GM23248 (cell line): ENCODE results near the gene APOOL. TPM values are rescaled to one million over a fixed set of nuclear protein-coding genes. Genes with fewer than 3 reads are reported as not detected.
A peak's percentile ranks its signal among the peaks of the same experiment; 100 is the strongest.
"Not testable (repeated sequence)": the region's sequence is repeated elsewhere in the genome, so short reads cannot be mapped to it uniquely, and the experiment has no call there.

Source experiments
- DNase-seq: peaks from one replicate; pipeline ENCODE4 v3.0.0-alpha.2; 2015
- H2AFZ ChIP-seq: fragments of 200-600 bp; sonication (generic); 2 replicates; pipeline ENCODE4 v1.6.1; 2016; ENCODE audit warnings: antibody characterized with exemption
- H3F3A ChIP-seq: fragments of 200-600 bp; sonication (generic); 2 replicates; pipeline ENCODE4 v1.6.1; 2016; ENCODE audit warnings: mild to moderate bottlenecking, antibody characterized with exemption, mixed run types; ENCODE audit not compliant: insufficient read depth
- H3K27ac ChIP-seq: fragments of 200-600 bp; sonication (generic); 2 replicates; pipeline ENCODE4 v1.5.1; 2016; ENCODE audit warnings: mild to moderate bottlenecking
- H3K27me3 ChIP-seq: fragments of 200-600 bp; sonication (generic); replicated peaks from 2 replicates; pipeline ENCODE4 v1.6.1; 2016; ENCODE audit warnings: mild to moderate bottlenecking; ENCODE audit not compliant: insufficient read depth
- H3K36me3 ChIP-seq: fragments of 200-600 bp; sonication (generic); 2 replicates; pipeline ENCODE4 v1.6.1; 2016; ENCODE audit warnings: low read depth, mild to moderate bottlenecking
- H3K4me1 ChIP-seq: fragments of 200-600 bp; sonication (generic); 2 replicates; pipeline ENCODE4 v1.6.1; 2016; ENCODE audit warnings: mild to moderate bottlenecking; ENCODE audit not compliant: insufficient read depth
- H3K4me2 ChIP-seq: fragments of 200-600 bp; sonication (generic); one replicate; pipeline ENCODE4 v1.6.1; 2016; ENCODE audit warnings: mild to moderate bottlenecking; ENCODE audit not compliant: unreplicated experiment
- H3K4me3 ChIP-seq: fragments of 200-600 bp; sonication (generic); 2 replicates; pipeline ENCODE4 v1.5.1; 2016; ENCODE audit warnings: mild to moderate bottlenecking
- H3K79me2 ChIP-seq: fragments of 200-600 bp; sonication (generic); 2 replicates; pipeline ENCODE4 v1.6.1; 2016; ENCODE audit warnings: mild to moderate bottlenecking; ENCODE audit not compliant: insufficient read depth
- H3K9ac ChIP-seq: fragments of 200-600 bp; sonication (generic); 2 replicates; pipeline ENCODE4 v1.6.1; 2016; ENCODE audit warnings: mild to moderate bottlenecking
- H3K9me2 ChIP-seq: fragments of 200-600 bp; sonication (generic); 2 replicates; pipeline ENCODE4 v1.6.1; 2016; ENCODE audit warnings: mixed run types, mild to moderate bottlenecking, moderate library complexity; ENCODE audit not compliant: insufficient read depth
- H3K9me3 ChIP-seq: fragments of 200-600 bp; sonication (generic); one replicate; pipeline ENCODE4 v1.6.1; 2017; ENCODE audit warnings: low read depth
- H4K20me1 ChIP-seq: fragments of 200-600 bp; sonication (generic); 2 replicates; pipeline ENCODE4 v1.6.0; 2016; ENCODE audit not compliant: insufficient read depth
- EZH2 ChIP-seq: fragments of 200-600 bp; sonication (generic); IDR thresholded peaks from 2 replicates; pipeline ENCODE4 v1.6.1; 2018; ENCODE audit warnings: antibody characterized with exemption, mild to moderate bottlenecking; ENCODE audit not compliant: insufficient read depth, poor library complexity, severe bottlenecking
- EZH2phosphoT487 ChIP-seq: fragments of 200-600 bp; sonication (generic); IDR thresholded peaks from 2 replicates; pipeline ENCODE4 v1.6.1; 2018; ENCODE audit warnings: antibody characterized with exemption, moderate library complexity, mild to moderate bottlenecking, low read depth; ENCODE audit not compliant: insufficient read depth
- WGBS, 2 experiments: methylation state at CpG; one replicate each; pipeline ENCODE4 v1.1.6; 2015 to 2017; ENCODE audit warnings: low lambda C conversion rate in 2 of 2, low coverage in 1 of 2; ENCODE audit errors: missing lambda C conversion rate in 2 of 2; 5-methylcytosine and 5-hydroxymethylcytosine counted together
- in situ Hi-C: fragments of 300-500 bp; cut with MboI; formaldehyde crosslinking; loops from 2 replicates; pipeline ENCODE4 v1.15.0; 2020
- polyA plus RNA-seq: library from polyadenylated mRNA; unstranded; fragments of >200 nt; fragmentation: Nextera tagmentation; extraction: Ambion mirVana; gene quantifications from 2 replicates; pipeline ENCODE4 v1.2.1, GENCODE V29; 2016
- total RNA-seq: library from RNA; depleted of rRNA; stranded (reverse); fragments of >200 nt; shearing (Covaris generic); gene quantifications from 2 replicates; pipeline ENCODE4 v1.2.3, GENCODE V29; 2014

Gene APOOL
- total and polyA plus RNA-seq, 2 experiments from 2014 or later: 5.8 to 11.3 TPM

DNA sequence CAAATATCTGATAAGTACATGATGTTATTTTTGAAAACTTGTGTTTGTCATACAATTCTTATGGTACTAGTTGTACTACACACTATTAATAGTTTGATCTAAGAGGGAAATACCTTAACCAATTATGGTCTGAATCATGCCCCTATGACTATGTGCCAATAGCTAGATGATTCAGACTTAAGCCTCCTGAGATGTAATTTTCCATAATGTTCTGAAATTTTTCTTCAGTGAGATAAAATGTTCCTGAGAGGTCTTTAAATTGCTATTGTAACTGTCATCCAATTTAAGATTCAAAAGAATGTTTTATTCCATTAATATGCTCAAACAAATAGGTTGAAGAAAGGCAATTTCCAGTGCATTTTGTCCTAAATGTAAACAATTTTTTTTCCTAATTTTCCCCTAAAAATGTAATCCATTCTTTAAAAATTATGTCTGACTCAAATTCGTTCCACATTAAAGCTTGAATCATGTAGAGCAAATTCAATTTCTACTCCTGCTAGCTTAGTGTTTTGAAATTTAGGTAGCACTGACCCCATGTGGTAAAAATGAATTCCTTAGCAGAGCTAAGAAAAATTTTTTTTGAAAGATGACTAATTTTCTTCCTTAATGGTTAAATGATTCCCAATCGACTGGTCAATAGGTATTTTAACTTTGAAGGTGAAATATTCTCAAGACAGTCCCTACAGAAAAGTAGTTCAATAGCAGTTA, 49.1 kb downstream of the APOOL start:
- peak overlapping the region; percentile 81 for H3K27ac ChIP-seq
- in situ Hi-C loops: loop anchor here (25.0 kb wide), 1 partner anchor 315 kb away; no protein-coding TSS in a partner anchor
- H2AFZ ChIP-seq: peak overlapping the region; percentile 60
- 0% methylated on average over 2 of the region's 2 CpGs for WGBS, 2 experiments
- peak overlapping the region; percentile 72 for H3K4me2 ChIP-seq
- H3K9me3 ChIP-seq: no peaks in the 10 kb centered on the region
- no peaks in the 10 kb centered on the region for H4K20me1 ChIP-seq
- no peaks in the 10 kb centered on the region for H3K9me2 ChIP-seq
- H3K9ac ChIP-seq: peak overlapping the region; percentile 66
- H3K79me2 ChIP-seq: no peaks in the 10 kb centered on the region
- peaks cover 35% of the 10 kb centered on the region for H3F3A ChIP-seq
- H3K36me3 ChIP-seq: no peaks in the 10 kb centered on the region
- H3K4me1 ChIP-seq: peaks cover 27% of the 10 kb centered on the region
- peak overlapping the region; percentile 63 for H3K4me3 ChIP-seq
- no peak for TF ChIP-seq EZH2phosphoT487
- no peaks in the 10 kb centered on the region for H3K27me3 ChIP-seq
- peak; percentile 79 for DNase-seq

DNA sequence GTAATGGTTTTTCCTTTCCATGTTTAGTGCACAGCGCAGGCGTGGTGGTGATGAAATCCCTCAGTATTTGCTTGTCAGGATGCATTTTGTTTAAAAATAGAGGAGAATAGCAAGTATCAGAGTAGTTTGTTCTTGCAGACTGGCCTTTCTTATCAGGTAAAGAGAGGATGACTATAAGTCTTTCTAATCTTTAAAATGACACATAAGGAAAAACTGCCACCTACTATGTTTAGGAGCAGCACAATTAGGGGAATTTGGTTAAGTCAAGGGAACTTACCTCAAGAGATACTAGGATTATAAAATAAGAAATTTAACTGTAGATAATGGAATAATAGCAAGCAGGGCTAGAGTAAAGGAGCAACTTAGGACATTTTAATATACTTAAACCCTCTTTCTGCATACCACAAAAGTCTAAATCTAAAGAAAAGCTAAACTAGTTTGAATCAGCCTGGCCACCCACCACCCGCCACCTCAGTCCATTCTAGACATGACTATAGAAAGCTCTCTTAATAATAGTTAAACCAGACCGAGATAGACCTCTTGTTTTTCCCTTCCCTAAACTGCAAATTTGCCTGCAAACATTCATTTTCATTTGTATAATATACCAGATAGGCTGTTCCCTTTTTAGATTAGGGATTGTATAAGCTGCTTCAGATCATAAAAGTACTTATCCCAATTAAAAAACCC, 62.0 kb downstream of the APOOL start:
- TF ChIP-seq EZH2 (no peak), EZH2phosphoT487 (no peak)
- in situ Hi-C loops: loop anchor here (25.0 kb wide), 1 partner anchor 328 kb away; no protein-coding TSS in a partner anchor
- 98 to 100% methylated on average over 2 to 4 of the region's 4 CpGs for WGBS, 2 experiments

DNA sequence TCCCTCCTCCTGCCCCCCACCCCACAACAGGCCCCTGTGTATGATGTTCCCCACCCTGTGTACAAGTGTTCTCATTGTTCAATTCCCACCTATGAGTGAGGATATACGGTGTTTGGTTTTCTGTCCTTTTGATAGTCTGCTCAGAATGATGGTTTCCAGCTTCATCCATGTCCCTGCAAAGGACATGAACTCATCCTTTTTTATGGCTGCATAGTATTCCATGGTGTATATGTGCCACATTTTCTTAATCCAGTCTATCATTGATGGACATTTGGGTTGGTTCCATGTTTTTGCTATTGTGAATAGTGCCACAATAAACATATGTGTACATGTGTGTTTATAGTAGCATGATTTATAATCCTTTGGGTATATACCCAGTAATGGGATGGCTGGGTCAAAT, 73.6 kb downstream of the APOOL start:
- H3K9ac ChIP-seq, H3K9me3 ChIP-seq, H3K79me2 ChIP-seq, H3K4me3 ChIP-seq, H3K4me1 ChIP-seq, in situ Hi-C loops, H2AFZ ChIP-seq, H3K9me2 ChIP-seq, H4K20me1 ChIP-seq, DNase-seq, H3K27me3 ChIP-seq, H3F3A ChIP-seq, H3K4me2 ChIP-seq, H3K36me3 ChIP-seq, H3K27ac ChIP-seq: not testable (repeated sequence)
- WGBS, 2 experiments: 100% methylated on average over 1 of the region's 1 CpG

More for the DNA sequence above, 62.0 kb downstream of the APOOL start:
- no peaks in the 10 kb centered on the region for H3F3A ChIP-seq
- no peaks in the 10 kb centered on the region for H3K27me3 ChIP-seq
- H3K4me2 ChIP-seq: no peak overlapping the region
- H3K9ac ChIP-seq: no peak overlapping the region
- no peak overlapping the region for H2AFZ ChIP-seq
- no peak overlapping the region for H3K27ac ChIP-seq
- H4K20me1 ChIP-seq: no peaks in the 10 kb centered on the region
- no peaks in the 10 kb centered on the region for H3K9me2 ChIP-seq
- no peaks in the 10 kb centered on the region for H3K9me3 ChIP-seq
- no peak for DNase-seq
- H3K36me3 ChIP-seq: no peaks in the 10 kb centered on the region
- H3K4me1 ChIP-seq: no peaks in the 10 kb centered on the region
- H3K4me3 ChIP-seq: no peak overlapping the region
- H3K79me2 ChIP-seq: no peaks in the 10 kb centered on the region

DNA sequence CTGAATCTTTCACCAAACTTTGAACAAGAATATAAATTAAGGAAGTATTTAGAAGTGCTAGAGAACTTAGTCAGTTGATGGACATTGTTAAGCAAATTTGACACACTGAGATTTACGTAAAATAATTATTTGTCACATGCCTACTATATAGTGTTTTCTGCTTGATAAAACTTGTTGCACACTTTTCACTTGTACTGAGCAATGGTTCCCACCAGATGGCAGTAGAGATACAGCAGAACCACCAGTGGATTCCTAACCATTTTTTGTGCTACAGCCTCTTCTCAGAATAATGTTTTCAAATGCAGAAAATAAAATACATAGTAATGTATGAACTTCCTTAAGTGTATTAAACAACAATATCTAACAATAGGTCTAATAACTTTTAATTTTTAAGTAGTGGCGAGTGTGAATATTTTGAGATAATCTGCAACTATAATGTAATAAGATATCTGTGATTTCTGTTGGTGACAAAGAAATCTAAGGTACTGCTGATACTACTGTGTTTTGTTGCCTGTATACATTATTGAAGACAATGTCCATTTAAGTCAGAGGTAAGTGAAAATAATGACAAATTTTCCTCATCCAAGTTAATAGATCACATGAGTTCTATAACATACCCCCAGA, 81.2 kb downstream of the APOOL start:
- H3K27me3 ChIP-seq: no peaks in the 10 kb centered on the region
- H3K4me2 ChIP-seq: no peak overlapping the region
- no peak overlapping the region for H3K4me3 ChIP-seq
- no peaks in the 10 kb centered on the region for H3K4me1 ChIP-seq
- no peaks in the 10 kb centered on the region for H3K9me2 ChIP-seq
- TF ChIP-seq EZH2 (no peak), EZH2phosphoT487 (no peak)
- WGBS, 2 experiments: 13 to 18% methylated on average over 2 of the region's 2 CpGs
- no peak overlapping the region for H2AFZ ChIP-seq
- no peaks in the 10 kb centered on the region for H3K79me2 ChIP-seq
- no peaks in the 10 kb centered on the region for H3F3A ChIP-seq
- in situ Hi-C loops: no loop called here
- no peaks in the 10 kb centered on the region for H3K9me3 ChIP-seq
- no peaks in the 10 kb centered on the region for H4K20me1 ChIP-seq
- peak; percentile 34 for DNase-seq
- H3K27ac ChIP-seq: no peak overlapping the region
- no peak overlapping the region for H3K9ac ChIP-seq
- no peaks in the 10 kb centered on the region for H3K36me3 ChIP-seq
